PC-9 (cell line): ENCODE results near the gene NAT9. TPM values are rescaled to one million over a fixed set of nuclear protein-coding genes. Genes with fewer than 3 reads are reported as not detected.

ENCODE experiments used
- BruUV-seq: library from RNA; stranded (reverse); fragments of 400-500 nt; replicated peaks from 2 replicates; lab custom pipeline; 2021; lab: Mats Ljungman, UMichigan
- CTCF ChIA-PET: fragments of 300-600 bp; sonication (Branson Sonifier 250); formaldehyde crosslinking; loops from one replicate; lab custom pipeline; 2022; ENCODE audit warnings: antibody characterized with exemption; lab: Charles Lee
- POLR2A ChIA-PET: fragments of 300-600 bp; sonication (Branson Sonifier 250); formaldehyde crosslinking; loops from one replicate; lab custom pipeline; 2022; ENCODE audit warnings: antibody characterized with exemption; ENCODE audit not compliant: unreplicated experiment; lab: Charles Lee
- DNase-seq, 2 experiments: peaks; one replicate each; pipeline versions ENCODE4 v3.0.0 to v3.0.0-alpha.2; 2015 to 2022; ENCODE audit warnings: mixed read lengths in 1 of 2
- H2AFZ ChIP-seq: fragments of 200-600 bp; sonication (generic); 2 replicates; pipeline ENCODE4 v1.8.1; 2017; ENCODE audit warnings: antibody characterized with exemption
- H3F3A ChIP-seq: fragments of 200-600 bp; sonication (generic); 2 replicates; pipeline ENCODE4 v1.8.1; 2017; ENCODE audit warnings: antibody characterized with exemption, mild to moderate bottlenecking, low read depth; ENCODE audit not compliant: insufficient read depth
- H3K27ac ChIP-seq: fragments of 200-600 bp; sonication (generic); 2 replicates; pipeline ENCODE4 v1.6.1; 2016; ENCODE audit warnings: mixed run types
- H3K27me3 ChIP-seq: fragments of 200-600 bp; sonication (generic); 2 replicates; pipeline ENCODE4 v1.6.1; 2016; ENCODE audit warnings: low read depth, mixed run types; ENCODE audit not compliant: insufficient read depth
- H3K36me3 ChIP-seq: fragments of 200-600 bp; sonication (generic); 2 replicates; pipeline ENCODE4 v1.6.1; 2016; ENCODE audit warnings: low read depth, mixed run types
- H3K4me1 ChIP-seq: fragments of 200-600 bp; sonication (generic); replicated peaks from 2 replicates; pipeline ENCODE4 v1.6.1; 2016; ENCODE audit warnings: mixed run types; ENCODE audit not compliant: insufficient read depth
- H3K4me2 ChIP-seq: fragments of 200-600 bp; sonication (generic); 2 replicates; pipeline ENCODE4 v1.6.1; 2017; ENCODE audit warnings: mixed run types
- H3K4me3 ChIP-seq: fragments of 200-600 bp; sonication (generic); 2 replicates; pipeline ENCODE4 v1.6.1; 2016; ENCODE audit warnings: mixed run types
- H3K79me2 ChIP-seq: fragments of 200-600 bp; sonication (generic); 2 replicates; pipeline ENCODE4 v1.6.1; 2017; ENCODE audit warnings: low read depth, mixed run types
- H3K9me2 ChIP-seq: fragments of 200-600 bp; sonication (generic); 2 replicates; pipeline ENCODE4 v1.8.1; 2017; ENCODE audit warnings: mild to moderate bottlenecking; ENCODE audit not compliant: insufficient read depth
- H3K9me3 ChIP-seq: fragments of 200-600 bp; sonication (generic); 2 replicates; pipeline ENCODE4 v1.8.1; 2016; ENCODE audit warnings: low read depth; ENCODE audit not compliant: insufficient read depth
- H4K20me1 ChIP-seq: fragments of 200-600 bp; sonication (generic); 2 replicates; pipeline ENCODE4 v1.8.1; 2017; ENCODE audit not compliant: insufficient read depth
- CTCF ChIP-seq: fragments of 200-600 bp; sonication (generic); conservative IDR thresholded peaks from 2 replicates; pipeline ENCODE4 v1.6.1; 2017; ENCODE audit warnings: mixed run types, antibody characterized with exemption, mild to moderate bottlenecking, moderate library complexity
- EZH2 ChIP-seq: fragments of 200-600 bp; sonication (generic); IDR thresholded peaks from 2 replicates; pipeline ENCODE4 v1.8.0; 2017; ENCODE audit warnings: antibody characterized with exemption, low read depth
- intact Hi-C: fragments of 100-400 bp; cut with micrococcal nuclease; formaldehyde crosslinking; loops from one replicate; pipeline ENCODE4 v1.10.0; 2022; ENCODE audit not compliant: unreplicated experiment
- total RNA-seq: library from RNA; stranded (reverse); gene quantifications from 2 replicates; pipeline ENCODE4 v1.2.3, GENCODE V29; 2021

Gene NAT9
- total RNA-seq, 1 experiment from 2014 or later: 31.5 TPM

GRCh38 chr17:74745548-74746177 is 30.5 kb downstream of the NAT9 start:
- Histone ChIP-seq H3F3A (peaks cover 9% of the 10 kb centered on the region; the same call in 1 of the 2 replicates), H3K4me1 (peaks cover 38% of the 10 kb centered on the region), H3K36me3 (no peaks in the 10 kb centered on the region), H2AFZ (no peak overlapping the region), H4K20me1 (no peaks in the 10 kb centered on the region), H3K4me2 (no peak overlapping the region), H3K27me3 (no peaks in the 10 kb centered on the region), H3K9me2 (no peaks in the 10 kb centered on the region), H3K9me3 (no peaks in the 10 kb centered on the region), H3K79me2 (peaks cover 20% of the 10 kb centered on the region), H3K27ac (no peak overlapping the region), H3K4me3 (no peak overlapping the region)
- ChIA-PET POLR2A (interaction anchor here (0.7 kb wide), 1 partner anchor 97 kb away, joined by 5 read pairs; no protein-coding TSS in a partner anchor), CTCF (interaction anchor here (0.6 to 1.9 kb wide), 11 partner anchors 14 to 215 kb away, joined by 3 to 9 read pairs (median 4); partner anchors contain the start of gene NAT9)
- BruUV-seq: no TSS peak
- intact Hi-C loops: loop anchor here (2.0 kb wide), 1 partner anchor 119 kb away; no protein-coding TSS in a partner anchor
- no peak for DNase-seq
- TF ChIP-seq CTCF (no peak), EZH2 (no peak)

- peak; percentile 99 for TF ChIP-seq CTCF
- TF ChIP-seq EZH2: no peak
- Histone ChIP-seq H3K4me2 (no peak overlapping the region), H2AFZ (no peak overlapping the region), H3F3A (peaks cover 9% of the 10 kb centered on the region; the same call in 1 of the 2 replicates), H4K20me1 (no peaks in the 10 kb centered on the region), H3K27ac (no peak overlapping the region), H3K4me1 (peaks cover 31% of the 10 kb centered on the region), H3K4me3 (no peak overlapping the region), H3K36me3 (no peaks in the 10 kb centered on the region), H3K27me3 (no peaks in the 10 kb centered on the region), H3K79me2 (peaks cover 14% of the 10 kb centered on the region), H3K9me2 (no peaks in the 10 kb centered on the region), H3K9me3 (no peaks in the 10 kb centered on the region)
- intact Hi-C loops: loop anchor here (1.0 to 5.0 kb wide), 5 partner anchors 25 to 215 kb away; no protein-coding TSS in a partner anchor
- ChIA-PET CTCF (interaction anchor here (0.6 to 1.9 kb wide), 14 partner anchors 15 to 216 kb away, joined by 3 to 12 read pairs (median 4); partner anchors contain the start of genes FDXR and NAT9), POLR2A (interaction anchor here (0.7 kb wide), 1 partner anchor 98 kb away, joined by 5 read pairs; no protein-coding TSS in a partner anchor)
- peak; percentile 57 to 91 for DNase-seq
- no TSS peak for BruUV-seq
These were observed 31.2 kb downstream of the NAT9 start for GRCh38 chr17:74744714-74745547.

- H3K27me3 ChIP-seq: no peaks in the 10 kb centered on the region
- no peak overlapping the region for H3K4me3 ChIP-seq
- intact Hi-C loops: loop anchor here (1.0 to 5.0 kb wide), 5 partner anchors 26 to 216 kb away; no protein-coding TSS in a partner anchor
- H3F3A ChIP-seq: peaks cover 9% of the 10 kb centered on the region; the same call in 1 of the 2 replicates
- DNase-seq: no peak
- H3K4me2 ChIP-seq: no peak overlapping the region
- no peaks in the 10 kb centered on the region for H4K20me1 ChIP-seq
- BruUV-seq: no TSS peak
- TF ChIP-seq CTCF (no peak), EZH2 (no peak)
- H2AFZ ChIP-seq: no peak overlapping the region
- CTCF ChIA-PET: interaction anchor here (0.7 to 1.9 kb wide), 7 partner anchors 25 to 216 kb away, joined by 4 to 12 read pairs (median 4); partner anchors contain the start of genes FDXR and NAT9
- no peaks in the 10 kb centered on the region for H3K9me2 ChIP-seq
- H3K79me2 ChIP-seq: peaks cover 8% of the 10 kb centered on the region
- peaks cover 29% of the 10 kb centered on the region for H3K4me1 ChIP-seq
- H3K9me3 ChIP-seq: no peaks in the 10 kb centered on the region
- POLR2A ChIA-PET: no interaction called here
- H3K36me3 ChIP-seq: no peaks in the 10 kb centered on the region
- H3K27ac ChIP-seq: no peak overlapping the region
These were observed 31.8 kb downstream of the NAT9 start for GRCh38 chr17:74744349-74744713.
